Sigmoid colon (tissue), 4 donors: ENCODE data around the gene EHMT1.

Experiments
- CTCF ChIP-seq, 4 experiments: fragments of 450-650 bp in 3 of 4; fragments of 200-600 bp in 1 of 4; IDR thresholded peaks; one replicate each; pipeline ENCODE4 v1.5.1; 2016 to 2019; ENCODE audit warnings: antibody characterized with exemption in 4 of 4, mild to moderate bottlenecking in 3 of 4, moderate library complexity in 2 of 4
- EP300 ChIP-seq, 4 donors: sonication (generic); formaldehyde crosslinking; IDR thresholded peaks; one replicate each; pipeline ENCODE4 v1.6.1; 2017; ENCODE audit warnings: antibody characterized with exemption in 4 of 4
- POLR2A ChIP-seq, 2 donors: fragments of 450-650 bp; IDR thresholded peaks; one replicate each; pipeline ENCODE4 v1.6.1; 2016; ENCODE audit warnings: antibody characterized with exemption in 2 of 2, mild to moderate bottlenecking in 2 of 2, moderate library complexity in 2 of 2
- POLR2AphosphoS5 ChIP-seq, 4 donors: sonication (generic); formaldehyde crosslinking; IDR thresholded peaks; one replicate each; pipeline ENCODE4 v1.6.1; 2017; ENCODE audit warnings: antibody characterized with exemption in 4 of 4

GRCh38 chr9:137630679-137631078 is 11.9 kb downstream of the EHMT1 start:
- no peak for TF ChIP-seq POLR2A (IDR thresholded peaks at IDR 0.05)
- TF ChIP-seq CTCF (IDR thresholded peaks at IDR 0.05): no peak
- no peak for TF ChIP-seq POLR2AphosphoS5 (IDR thresholded peaks at IDR 0.05)
- no peak for TF ChIP-seq EP300 (IDR thresholded peaks at IDR 0.05)
